ENCODE results near the gene PRDM5.

The PRDM5 gene

DNA sequence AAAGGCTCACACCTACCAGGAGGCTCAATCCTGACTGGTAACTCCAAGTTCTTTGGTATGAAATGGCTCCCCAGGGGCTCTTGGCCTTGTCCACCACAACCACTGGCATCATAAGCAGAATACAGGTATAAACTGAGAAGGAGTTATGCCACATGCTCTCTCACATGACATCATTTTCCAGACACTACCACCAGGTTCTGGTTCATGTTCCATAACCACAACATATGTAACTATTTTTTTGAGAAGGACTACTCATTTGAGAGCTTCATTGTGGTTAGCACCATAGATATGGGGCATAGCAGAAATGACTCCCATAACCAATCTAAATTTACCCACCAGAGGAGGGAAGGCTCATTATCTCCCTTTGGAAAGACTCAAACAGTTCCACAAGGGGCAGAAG, 19.6 kb downstream of the PRDM5 start:
- no peak for DNase-seq

- no peak for DNase-seq
These were observed 20.8 kb downstream of the PRDM5 start for GRCh38 chr4:120901731-120902130.

- DNase-seq = no peak
These were observed 24.4 kb downstream of the PRDM5 start for GRCh38 chr4:120897981-120898719.

- no peak for DNase-seq
These were observed 27.0 kb downstream of the PRDM5 start for GRCh38 chr4:120895554-120895953.

DNA sequence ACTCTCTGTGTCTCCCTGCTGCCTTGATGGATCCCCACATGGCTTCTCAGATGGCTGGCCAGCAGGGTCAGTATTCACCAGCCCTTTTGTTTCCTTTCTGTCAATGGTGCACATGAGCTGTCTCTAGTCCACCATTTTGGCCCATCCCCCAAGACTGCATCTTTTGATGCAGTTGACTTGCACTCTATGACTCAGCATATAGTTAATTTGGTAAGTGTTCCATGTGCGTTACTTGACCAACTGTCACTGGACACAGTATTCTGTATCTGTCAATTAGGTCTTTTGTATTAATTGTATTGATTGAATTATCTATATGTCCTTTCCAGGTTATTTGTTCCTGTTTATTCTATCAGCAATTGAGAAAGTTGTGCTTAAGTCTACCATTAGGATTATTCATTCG, 29.2 kb downstream of the PRDM5 start:
- no peak for DNase-seq

DNA sequence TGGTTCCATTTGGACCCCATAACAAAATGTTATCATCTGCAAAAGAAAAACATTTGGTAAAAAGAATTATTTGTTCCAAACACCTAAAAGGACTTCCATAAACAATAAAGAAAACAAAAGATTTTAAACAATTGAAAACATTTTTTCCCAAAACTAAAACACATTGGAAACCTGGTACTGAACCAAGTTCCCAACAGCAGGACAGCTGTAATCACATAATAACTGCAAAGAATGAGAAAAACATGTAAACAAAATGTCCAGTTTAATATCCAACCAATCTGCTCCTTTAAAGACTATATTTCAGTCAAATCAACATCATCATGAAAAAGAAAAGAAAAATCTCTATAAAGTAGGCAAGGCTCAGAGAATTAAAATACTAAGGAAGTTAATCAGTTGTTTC, 36.3 kb downstream of the PRDM5 start:
- DNase-seq = no peak

- no peak for DNase-seq
These were observed 40.7 kb downstream of the PRDM5 start for GRCh38 chr4:120881846-120882245.

DNA sequence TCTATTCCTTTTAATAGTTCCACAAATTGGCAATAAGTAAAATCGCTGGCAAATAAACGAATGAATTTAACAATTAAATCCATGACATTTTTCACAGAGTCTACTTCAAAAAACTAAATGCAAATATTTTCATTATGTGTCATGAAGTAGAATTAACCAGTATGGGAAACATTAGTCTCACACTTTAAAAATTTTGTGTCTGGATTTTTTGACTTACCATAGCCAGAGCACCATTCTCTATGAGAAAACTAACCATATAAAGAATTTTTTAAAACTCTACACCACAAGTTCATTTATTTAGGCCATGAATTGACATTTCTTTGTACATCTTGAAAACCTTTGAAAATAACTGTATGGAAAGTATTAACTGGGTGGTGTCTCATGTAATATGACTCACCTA, 41.2 kb downstream of the PRDM5 start:
- no peak for DNase-seq

- no peak for DNase-seq
These were observed 45.5 kb downstream of the PRDM5 start for GRCh38 chr4:120877021-120877420.

DNA sequence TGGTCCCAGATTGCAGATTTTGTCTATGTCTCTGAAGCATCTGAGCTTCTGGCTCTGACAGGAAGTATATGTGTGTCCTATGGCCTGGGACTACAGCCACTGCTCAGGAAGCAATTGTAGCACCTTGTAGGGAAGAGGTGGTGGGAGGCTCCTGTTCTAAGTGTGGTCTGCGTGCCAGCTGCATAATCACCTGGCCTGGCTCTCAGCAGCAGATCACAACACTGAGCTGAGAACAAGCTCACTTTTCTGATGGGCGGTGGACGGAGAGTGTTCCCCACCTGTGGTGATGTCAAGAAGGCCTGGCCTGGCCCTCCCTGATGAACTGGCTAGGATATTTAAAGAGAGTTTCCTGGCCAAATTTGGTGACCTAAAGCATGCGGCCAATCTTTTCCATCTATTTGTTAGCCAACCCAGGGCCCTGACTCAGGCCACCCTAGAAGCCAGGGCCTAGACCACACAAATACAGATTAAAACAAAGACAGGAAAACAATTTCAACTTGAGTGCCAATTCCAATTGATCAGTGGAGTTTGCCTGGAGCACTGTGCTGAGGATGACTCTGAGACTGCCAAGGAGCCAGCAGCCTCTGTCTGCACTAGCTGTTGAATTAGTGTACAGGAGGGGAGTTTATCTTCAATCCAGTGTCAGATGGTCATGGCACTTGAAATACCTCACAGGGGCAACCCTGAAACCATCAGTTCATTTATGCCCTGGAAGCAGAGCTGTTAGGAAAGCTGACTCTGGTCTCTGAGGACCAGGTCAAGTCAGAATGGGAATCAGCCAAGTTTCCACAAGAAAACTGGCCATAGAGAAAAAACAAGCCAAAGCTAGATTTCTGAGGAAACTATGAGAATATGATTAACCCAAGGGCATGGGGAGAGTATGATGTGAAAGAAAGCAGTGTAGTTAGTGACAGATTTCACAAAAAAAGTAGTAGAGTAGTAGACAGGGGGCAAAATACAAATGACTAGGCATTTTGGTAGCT, 47.4 kb downstream of the PRDM5 start:
- DNase-seq = no peak

DNA sequence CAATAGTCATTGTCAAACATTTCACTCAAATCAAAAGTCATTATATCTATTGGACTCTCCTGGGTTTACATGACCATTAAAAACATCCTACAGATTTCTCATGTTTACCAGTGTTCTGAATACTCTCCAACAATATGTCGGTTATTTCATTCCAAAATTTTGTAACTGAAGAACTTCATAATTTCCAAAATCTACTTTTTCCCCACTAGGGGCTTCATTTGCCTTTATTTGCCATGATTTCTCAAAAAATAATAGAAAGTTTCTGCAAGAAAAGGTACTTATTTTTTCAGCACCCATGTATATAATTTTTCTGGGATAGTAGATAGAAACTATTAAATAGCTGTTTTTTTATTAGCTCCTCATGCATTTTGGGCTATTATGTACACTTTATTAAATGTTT, 49.0 kb downstream of the PRDM5 start:
- DNase-seq = no peak

DNA sequence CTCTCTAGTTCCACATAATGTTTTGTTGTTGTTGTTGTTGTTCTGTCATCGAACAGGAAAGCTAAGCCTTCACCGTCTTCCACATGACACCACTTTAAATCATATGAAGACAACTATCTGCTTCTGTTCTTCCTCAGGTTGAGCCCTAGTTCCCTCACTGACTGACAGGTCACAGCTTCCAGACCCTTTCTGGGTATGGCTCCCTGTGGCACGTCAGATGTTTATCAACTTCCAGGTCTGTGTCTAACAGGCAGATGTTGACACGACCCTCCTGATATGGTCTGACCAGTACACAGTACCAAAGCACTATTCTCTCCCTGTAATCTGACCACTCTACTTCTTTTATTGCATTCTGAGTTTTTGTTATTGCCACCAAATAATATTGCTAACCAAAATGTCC, 51.4 kb downstream of the PRDM5 start:
- DNase-seq = no peak

DNA sequence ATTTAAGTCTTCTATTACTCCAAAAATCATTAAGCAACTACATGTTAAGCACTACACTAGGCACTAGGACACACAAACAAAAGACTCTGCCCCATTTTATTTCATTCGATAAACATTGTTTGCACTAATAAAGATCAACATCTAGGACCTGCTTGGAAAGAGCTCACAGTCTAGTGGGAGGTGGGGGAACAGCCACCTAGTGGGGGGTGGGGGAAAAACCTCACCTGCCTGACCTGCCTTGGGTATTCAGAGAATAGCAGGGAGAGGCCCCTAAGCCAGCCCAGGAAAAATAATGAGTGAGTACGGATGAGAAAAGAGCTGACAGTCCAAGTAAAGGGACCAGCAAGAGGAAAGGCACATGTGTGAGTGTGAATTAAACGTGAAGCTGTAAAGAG, 52.2 kb downstream of the PRDM5 start:
- DNase-seq = no peak

DNA sequence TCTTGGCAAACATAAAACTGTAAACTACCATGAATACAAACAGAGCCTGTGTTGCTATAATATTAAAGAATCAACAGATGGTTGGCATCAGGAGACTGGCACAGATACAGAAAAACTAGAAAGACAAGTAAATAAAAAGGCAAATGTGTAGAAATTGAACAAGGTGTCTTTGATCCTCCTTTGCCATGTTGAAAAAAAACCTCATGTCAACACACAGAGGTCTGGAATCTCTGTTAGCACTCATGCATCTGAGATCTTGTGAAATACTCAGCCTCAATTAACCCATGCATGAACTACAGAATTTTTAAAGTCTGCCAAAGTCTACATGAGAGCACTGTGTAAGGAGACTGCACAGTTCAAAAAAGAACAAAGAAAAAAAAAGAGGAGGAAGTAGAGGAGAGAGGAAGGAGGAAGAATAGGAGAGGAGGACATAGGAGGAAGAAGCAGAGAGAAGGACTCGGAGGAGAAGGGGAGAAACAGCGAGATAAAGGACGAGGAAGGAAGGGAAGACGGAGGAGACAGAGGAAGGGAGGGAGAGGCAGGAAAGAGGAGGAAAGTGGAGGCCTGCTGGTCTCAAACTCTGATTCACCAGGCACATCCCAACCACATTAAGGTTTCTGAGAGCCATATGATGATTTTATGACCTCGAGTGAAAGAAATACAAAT, 52.8 kb downstream of the PRDM5 start:
- no peak for DNase-seq

- DNase-seq = no peak
These were observed 55.0 kb downstream of the PRDM5 start for GRCh38 chr4:120867506-120867905.

DNA sequence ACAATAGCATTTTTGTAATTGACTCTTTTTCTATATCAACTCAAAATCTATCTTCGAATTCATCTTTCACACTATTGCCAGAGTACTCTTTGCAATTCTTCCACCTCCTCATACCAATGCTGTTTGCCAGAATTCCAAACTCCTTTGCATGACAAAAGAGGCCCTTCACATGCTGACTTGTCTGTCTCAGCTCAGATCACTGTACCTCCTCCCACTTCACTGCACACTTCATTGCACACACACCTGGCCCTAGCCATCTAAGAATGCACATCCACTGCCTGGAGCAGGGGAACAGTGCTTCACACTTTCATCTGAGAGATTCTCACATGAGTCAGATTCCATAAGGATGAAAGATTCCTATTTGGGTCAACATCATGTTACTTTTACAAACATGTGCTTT, 56.5 kb downstream of the PRDM5 start:
- DNase-seq = no peak

DNA sequence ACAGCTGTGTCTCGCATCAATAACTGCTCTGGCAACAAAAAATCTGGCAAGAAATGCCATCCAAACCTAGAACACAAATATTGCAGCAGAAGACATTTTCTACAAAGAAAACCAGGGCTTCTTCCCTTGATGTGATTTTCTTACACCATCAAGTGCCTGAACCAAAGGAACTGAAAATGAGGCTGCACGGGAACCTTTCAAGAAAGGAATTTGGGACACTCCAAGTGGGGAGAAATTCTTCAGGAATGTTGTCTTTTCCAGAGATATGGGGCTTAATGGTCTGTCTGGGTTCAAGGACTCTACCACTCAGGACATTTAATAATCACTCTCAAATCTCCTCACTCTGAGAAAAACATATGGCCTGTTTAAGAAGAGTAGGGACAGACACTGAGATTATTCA, 57.6 kb downstream of the PRDM5 start:
- no peak for DNase-seq

- DNase-seq = no peak
These were observed 60.1 kb downstream of the PRDM5 start for GRCh38 chr4:120862432-120862831.

DNA sequence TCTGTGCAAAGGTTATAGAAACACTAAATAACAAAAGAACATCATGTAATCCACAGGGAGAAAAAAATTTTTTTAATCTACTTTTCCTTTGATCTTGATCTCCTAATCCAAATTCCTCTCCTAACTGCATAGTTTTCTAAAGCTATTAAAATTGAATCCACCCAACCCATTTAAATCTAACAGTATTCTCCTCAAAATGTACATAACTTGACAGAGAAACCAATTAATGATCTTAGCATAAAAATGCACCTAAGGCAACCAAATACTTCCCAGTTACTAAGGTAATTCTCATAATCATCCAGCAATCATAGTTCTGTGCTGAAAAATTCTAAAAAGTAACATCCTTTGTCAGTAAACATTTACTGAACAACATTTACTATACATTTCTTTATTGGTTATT, 60.7 kb downstream of the PRDM5 start:
- no peak for DNase-seq

GRCh38 chr4:120858776-120859175, 63.8 kb downstream of the PRDM5 start:
- no peak for DNase-seq

- no peak for DNase-seq
These were observed 65.2 kb downstream of the PRDM5 start for GRCh38 chr4:120857312-120857711.

- DNase-seq = no peak
These were observed 66.2 kb downstream of the PRDM5 start for GRCh38 chr4:120856294-120856693.

GRCh38 chr4:120855307-120856001, 67.1 kb downstream of the PRDM5 start:
- no peak for DNase-seq
